Activated naive CD8-positive, alpha-beta T cell (primary cell): ENCODE results near the gene ZNF236.

Experiments
- H3K27ac Mint-ChIP-seq: one replicate; pipeline ENCODE4 v1.8.0; 2021; ENCODE audit warnings: mixed read lengths
- H3K27me3 Mint-ChIP-seq: one replicate; pipeline ENCODE4 v1.8.0; 2021; ENCODE audit warnings: mixed read lengths
- H3K36me3 Mint-ChIP-seq: one replicate; pipeline ENCODE4 v1.8.0; 2021; ENCODE audit warnings: mixed read lengths
- H3K4me1 Mint-ChIP-seq: one replicate; pipeline ENCODE4 v1.8.0; 2021; ENCODE audit warnings: low read depth, mixed read lengths
- H3K4me3 Mint-ChIP-seq: one replicate; pipeline ENCODE4 v1.8.0; 2021; ENCODE audit warnings: mild to moderate bottlenecking, mixed read lengths
- H3K9me3 Mint-ChIP-seq: one replicate; pipeline ENCODE4 v1.8.0; 2021; ENCODE audit warnings: low read depth, mixed read lengths

ZNF236 gene

GRCh38 chr18:76972241-76972640 is 149.9 kb downstream of the ZNF236 start:
- no peaks in the 10 kb centered on the region for H3K36me3 Mint-ChIP-seq
- peaks cover 1% of the 10 kb centered on the region for H3K4me1 Mint-ChIP-seq
- no peak overlapping the region for H3K4me3 Mint-ChIP-seq
- no peak overlapping the region for H3K27ac Mint-ChIP-seq
- H3K27me3 Mint-ChIP-seq, result no peaks in the 10 kb centered on the region
- H3K9me3 Mint-ChIP-seq, result no peaks in the 10 kb centered on the region

- H3K27ac Mint-ChIP-seq, result no peak overlapping the region
- no peaks in the 10 kb centered on the region for H3K9me3 Mint-ChIP-seq
- peaks cover 1% of the 10 kb centered on the region for H3K4me1 Mint-ChIP-seq
- no peaks in the 10 kb centered on the region for H3K36me3 Mint-ChIP-seq
- no peaks in the 10 kb centered on the region for H3K27me3 Mint-ChIP-seq
- no peak overlapping the region for H3K4me3 Mint-ChIP-seq
Measured at GRCh38 chr18:76972846-76973519, 150.6 kb downstream of the ZNF236 start.

GRCh38 chr18:76973520-76974266 is 151.3 kb downstream of the ZNF236 start:
- no peak overlapping the region for H3K4me3 Mint-ChIP-seq
- H3K36me3 Mint-ChIP-seq, result no peaks in the 10 kb centered on the region
- no peaks in the 10 kb centered on the region for H3K9me3 Mint-ChIP-seq
- H3K4me1 Mint-ChIP-seq, result peaks cover 1% of the 10 kb centered on the region
- no peaks in the 10 kb centered on the region for H3K27me3 Mint-ChIP-seq
- H3K27ac Mint-ChIP-seq, result no peak overlapping the region

- Mint-ChIP-seq H3K27ac (no peak overlapping the region), H3K4me1 (peaks cover 1% of the 10 kb centered on the region), H3K9me3 (no peaks in the 10 kb centered on the region), H3K36me3 (peaks cover 4% of the 10 kb centered on the region), H3K4me3 (no peak overlapping the region), H3K27me3 (no peaks in the 10 kb centered on the region)
Measured at GRCh38 chr18:76974386-76974785, 152.0 kb downstream of the ZNF236 start.

- H3K9me3 Mint-ChIP-seq, result no peaks in the 10 kb centered on the region
- H3K27me3 Mint-ChIP-seq, result no peaks in the 10 kb centered on the region
- peaks cover 4% of the 10 kb centered on the region for H3K36me3 Mint-ChIP-seq
- H3K27ac Mint-ChIP-seq, result no peak overlapping the region
- H3K4me3 Mint-ChIP-seq, result no peak overlapping the region
- peaks cover 1% of the 10 kb centered on the region for H3K4me1 Mint-ChIP-seq
Measured at GRCh38 chr18:76975577-76976110, 153.3 kb downstream of the ZNF236 start.

GRCh38 chr18:76977108-76977621 is 154.8 kb downstream of the ZNF236 start:
- Mint-ChIP-seq H3K9me3 (no peaks in the 10 kb centered on the region), H3K27me3 (no peaks in the 10 kb centered on the region), H3K4me1 (peaks cover 1% of the 10 kb centered on the region), H3K4me3 (no peak overlapping the region), H3K27ac (no peak overlapping the region), H3K36me3 (peaks cover 4% of the 10 kb centered on the region)

- Mint-ChIP-seq H3K27ac (no peak overlapping the region), H3K9me3 (no peaks in the 10 kb centered on the region), H3K36me3 (peaks cover 4% of the 10 kb centered on the region), H3K4me1 (no peaks in the 10 kb centered on the region), H3K27me3 (no peaks in the 10 kb centered on the region), H3K4me3 (no peak overlapping the region)
Measured at GRCh38 chr18:76977684-76978232, 155.4 kb downstream of the ZNF236 start.

- H3K36me3 Mint-ChIP-seq, result peaks cover 4% of the 10 kb centered on the region
Measured at GRCh38 chr18:76978616-76979015, 156.3 kb downstream of the ZNF236 start.

GRCh38 chr18:76979111-76979751 is 156.9 kb downstream of the ZNF236 start:
- Mint-ChIP-seq H3K27me3 (no peaks in the 10 kb centered on the region), H3K4me1 (peaks cover 8% of the 10 kb centered on the region), H3K27ac (peak overlapping the region; percentile 50), H3K4me3 (no peak overlapping the region), H3K9me3 (no peaks in the 10 kb centered on the region), H3K36me3 (peaks cover 4% of the 10 kb centered on the region)

More at GRCh38 chr18:76978616-76979015, 156.3 kb downstream of the ZNF236 start:
- H3K9me3 Mint-ChIP-seq, result no peaks in the 10 kb centered on the region
- H3K4me3 Mint-ChIP-seq, result no peak overlapping the region
- H3K27me3 Mint-ChIP-seq, result no peaks in the 10 kb centered on the region
- H3K4me1 Mint-ChIP-seq, result peaks cover 8% of the 10 kb centered on the region
- no peak overlapping the region for H3K27ac Mint-ChIP-seq

- no peaks in the 10 kb centered on the region for H3K9me3 Mint-ChIP-seq
- H3K4me1 Mint-ChIP-seq, result peaks cover 8% of the 10 kb centered on the region
- H3K4me3 Mint-ChIP-seq, result no peak overlapping the region
- H3K27me3 Mint-ChIP-seq, result no peaks in the 10 kb centered on the region
- peaks cover 4% of the 10 kb centered on the region for H3K36me3 Mint-ChIP-seq
- H3K27ac Mint-ChIP-seq, result no peak overlapping the region
Measured at GRCh38 chr18:76979906-76980305, 157.5 kb downstream of the ZNF236 start.

GRCh38 chr18:76980663-76981395 is 158.5 kb downstream of the ZNF236 start:
- H3K27me3 Mint-ChIP-seq, result no peaks in the 10 kb centered on the region
- no peaks in the 10 kb centered on the region for H3K9me3 Mint-ChIP-seq
- peaks cover 8% of the 10 kb centered on the region for H3K4me1 Mint-ChIP-seq
- H3K4me3 Mint-ChIP-seq, result no peak overlapping the region
- peaks cover 4% of the 10 kb centered on the region for H3K36me3 Mint-ChIP-seq
- H3K27ac Mint-ChIP-seq, result no peak overlapping the region

- Mint-ChIP-seq H3K4me1 (peaks cover 8% of the 10 kb centered on the region), H3K27me3 (no peaks in the 10 kb centered on the region), H3K36me3 (peaks cover 4% of the 10 kb centered on the region), H3K27ac (no peak overlapping the region), H3K9me3 (no peaks in the 10 kb centered on the region), H3K4me3 (no peak overlapping the region)
Measured at GRCh38 chr18:76981396-76981968, 159.1 kb downstream of the ZNF236 start.

- Mint-ChIP-seq H3K9me3 (no peaks in the 10 kb centered on the region), H3K36me3 (peaks cover 4% of the 10 kb centered on the region), H3K4me1 (peaks cover 8% of the 10 kb centered on the region), H3K27ac (no peak overlapping the region), H3K27me3 (no peaks in the 10 kb centered on the region), H3K4me3 (no peak overlapping the region)
Measured at GRCh38 chr18:76982038-76982437, 159.7 kb downstream of the ZNF236 start.
